ENCODE data around the gene ABCC11. TPM values are rescaled to one million over a fixed set of nuclear protein-coding genes. Genes with fewer than 3 reads are reported as not detected.
A peak's percentile ranks its signal among the peaks of the same experiment; 100 is the strongest.

ABCC11 gene
- total and polyA plus RNA-seq, 2 experiments from 2014 or later: 0.23 to 0.76 TPM

- Histone ChIP-seq H3K4me1 (ENCODE audit: insufficient read depth) (peaks cover 54% of the 10 kb centered on the region), H3K36me3 (ENCODE audit: low read depth) (no peaks in the 10 kb centered on the region), H3F3A (ENCODE audit: insufficient read depth) (peaks cover 35% of the 10 kb centered on the region), H3K9me2 (ENCODE audit: insufficient read depth) (no peaks in the 10 kb centered on the region), H3K4me3 (peak overlapping the region; percentile 28; the same call in 1 of the 2 replicates), H3K27me3 (replicated peaks; ENCODE audit: insufficient read depth) (no peaks in the 10 kb centered on the region), H3K9ac (peak overlapping the region; percentile 67), H3K27ac (peak overlapping the region; percentile 88), H3K9me3 (ENCODE audit: low read depth) (no peaks in the 10 kb centered on the region), H3K79me2 (ENCODE audit: insufficient read depth) (no peaks in the 10 kb centered on the region), H3K4me2 (ENCODE audit: unreplicated experiment) (peak overlapping the region; percentile 62), H2AFZ (no peak overlapping the region), H4K20me1 (ENCODE audit: insufficient read depth) (no peaks in the 10 kb centered on the region)
- peak; percentile 93 for DNase-seq
- in situ Hi-C loops (cut with MboI): no loop called here
- 57 to 60% methylated on average over 13 of the region's 13 CpGs for WGBS, 2 experiments (ENCODE audit: low coverage in 1 of 2, low lambda C conversion rate in 2 of 2, missing lambda C conversion rate in 2 of 2)
- no peak for TF ChIP-seq EZH2 (IDR thresholded peaks at IDR 0.05; ENCODE audit: insufficient read depth, poor library complexity, severe bottlenecking)
- 0 out of 2 replicates have a peak, but pooled peaks have one; percentile 16 for TF ChIP-seq EZH2phosphoT487 (IDR thresholded peaks at IDR 0.05; ENCODE audit: insufficient read depth, low read depth)
Observed at GRCh38 chr16:48126801-48127644, 120.3 kb downstream of the ABCC11 start.

DNA sequence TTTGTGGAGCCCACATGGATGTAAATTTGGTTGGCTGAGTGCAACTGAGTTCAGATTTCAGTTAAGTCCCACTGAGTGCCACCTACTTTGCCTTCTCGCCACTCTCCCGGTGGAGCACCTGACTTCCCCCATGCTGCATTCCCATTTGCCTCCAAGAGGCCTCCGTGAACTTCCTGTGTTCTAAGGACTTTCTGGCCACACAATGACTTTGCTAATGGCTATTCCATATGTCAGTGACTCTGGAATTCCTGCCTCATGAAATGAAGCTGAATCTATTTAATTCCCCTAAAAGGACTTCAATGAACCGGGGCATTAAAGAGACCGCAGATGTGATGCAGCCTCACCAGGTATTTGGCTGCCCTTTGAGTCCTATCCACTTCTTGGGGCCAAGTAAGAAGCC, 121.5 kb downstream of the ABCC11 start:
- H3K4me1 ChIP-seq (ENCODE audit: insufficient read depth): peaks cover 59% of the 10 kb centered on the region

DNA sequence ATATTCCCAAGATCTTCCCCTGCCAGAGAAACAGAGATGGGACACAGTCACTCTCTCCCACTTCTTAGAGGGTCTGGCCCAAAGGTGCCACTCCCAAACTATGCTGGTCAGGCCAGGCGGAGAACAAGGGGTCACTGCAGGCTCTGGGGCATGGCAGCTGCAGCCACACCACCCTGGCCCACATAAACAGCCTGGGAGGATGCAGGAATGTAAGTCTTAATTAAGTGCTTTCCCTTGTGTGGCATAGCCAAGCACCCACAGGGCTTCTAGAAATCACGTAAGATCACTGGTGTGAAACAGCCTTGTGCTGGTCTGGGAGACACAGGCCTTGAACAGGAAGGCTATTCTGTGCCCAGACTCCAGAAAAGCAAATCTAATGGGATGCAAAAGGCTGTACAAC, 123.1 kb downstream of the ABCC11 start:
- peaks cover 35% of the 10 kb centered on the region for H3F3A ChIP-seq (ENCODE audit: insufficient read depth)
- no peak for TF ChIP-seq EZH2phosphoT487 (IDR thresholded peaks at IDR 0.05; ENCODE audit: insufficient read depth, low read depth)
- no peak for TF ChIP-seq EZH2 (IDR thresholded peaks at IDR 0.05; ENCODE audit: insufficient read depth, poor library complexity, severe bottlenecking)
- H2AFZ ChIP-seq: no peak overlapping the region
- no peaks in the 10 kb centered on the region for H3K9me2 ChIP-seq (ENCODE audit: insufficient read depth)
- no peaks in the 10 kb centered on the region for H3K36me3 ChIP-seq (ENCODE audit: low read depth)
- no peak overlapping the region for H3K9ac ChIP-seq
- DNase-seq: no peak
- H3K9me3 ChIP-seq (ENCODE audit: low read depth): no peaks in the 10 kb centered on the region
- H4K20me1 ChIP-seq (ENCODE audit: insufficient read depth): no peaks in the 10 kb centered on the region
- no peaks in the 10 kb centered on the region for H3K79me2 ChIP-seq (ENCODE audit: insufficient read depth)
- H3K27ac ChIP-seq: peak overlapping the region; percentile 89; the same call in 1 of the 2 replicates
- no peak overlapping the region for H3K4me2 ChIP-seq (ENCODE audit: unreplicated experiment)
- no peak overlapping the region for H3K4me3 ChIP-seq
- WGBS, 2 experiments (ENCODE audit: low coverage in 1 of 2, low lambda C conversion rate in 2 of 2, missing lambda C conversion rate in 2 of 2): 95 to 100% methylated on average over 2 of the region's 2 CpGs
- in situ Hi-C loops (cut with MboI): no loop called here
- H3K4me1 ChIP-seq (ENCODE audit: insufficient read depth): peaks cover 59% of the 10 kb centered on the region
- H3K27me3 ChIP-seq (replicated peaks; ENCODE audit: insufficient read depth): no peaks in the 10 kb centered on the region

More for the DNA sequence above, 121.5 kb downstream of the ABCC11 start:
- no peaks in the 10 kb centered on the region for H3K9me3 ChIP-seq (ENCODE audit: low read depth)
- H3K9me2 ChIP-seq (ENCODE audit: insufficient read depth): no peaks in the 10 kb centered on the region
- peaks cover 35% of the 10 kb centered on the region for H3F3A ChIP-seq (ENCODE audit: insufficient read depth)
- no peaks in the 10 kb centered on the region for H3K27me3 ChIP-seq (replicated peaks; ENCODE audit: insufficient read depth)
- WGBS, 2 experiments (ENCODE audit: low coverage in 1 of 2, low lambda C conversion rate in 2 of 2, missing lambda C conversion rate in 2 of 2): 94 to 99% methylated on average over 5 of the region's 5 CpGs
- no peak overlapping the region for H3K4me3 ChIP-seq
- no peak overlapping the region for H3K4me2 ChIP-seq (ENCODE audit: unreplicated experiment)
- in situ Hi-C loops (cut with MboI): no loop called here
- H2AFZ ChIP-seq: no peak overlapping the region
- H4K20me1 ChIP-seq (ENCODE audit: insufficient read depth): no peaks in the 10 kb centered on the region
- no peak overlapping the region for H3K9ac ChIP-seq
- H3K36me3 ChIP-seq (ENCODE audit: low read depth): no peaks in the 10 kb centered on the region
- no peak for TF ChIP-seq EZH2phosphoT487 (IDR thresholded peaks at IDR 0.05; ENCODE audit: insufficient read depth, low read depth)
- H3K79me2 ChIP-seq (ENCODE audit: insufficient read depth): no peaks in the 10 kb centered on the region
- H3K27ac ChIP-seq: 0 out of 2 replicates have a peak overlapping the region, but pooled peaks have one; percentile 88
- DNase-seq: no peak

DNA sequence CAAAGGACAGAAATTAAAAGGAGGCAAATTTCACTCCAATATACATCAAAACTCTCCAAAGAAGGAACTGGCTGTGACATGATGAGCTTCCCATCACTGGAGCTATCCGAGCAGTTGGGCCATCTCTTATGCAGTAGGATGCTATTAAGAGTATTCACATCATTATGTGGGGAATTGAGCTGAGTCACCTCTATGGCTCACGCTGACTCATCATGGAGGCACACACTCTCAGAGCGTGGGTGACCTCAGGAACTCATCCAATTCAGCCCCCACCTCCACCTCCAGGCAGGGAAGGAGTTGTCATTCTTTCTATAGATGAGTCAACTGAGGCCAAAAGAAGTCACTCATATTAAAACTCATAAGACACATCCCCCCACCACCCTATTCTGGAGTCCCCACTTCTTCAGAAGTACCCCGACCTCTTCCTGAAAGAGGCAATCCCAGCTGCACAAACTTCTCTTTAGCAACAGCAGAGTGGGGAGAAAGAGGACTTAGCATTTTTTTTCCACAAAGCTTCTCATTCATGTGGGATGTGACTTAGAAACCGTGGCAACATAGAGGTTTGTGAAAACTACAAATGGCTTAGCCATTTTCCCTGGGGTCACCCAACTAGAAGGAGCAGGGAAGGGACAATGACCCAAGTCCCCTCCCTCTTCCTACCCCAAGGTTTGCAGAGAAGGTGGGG, 124.1 kb downstream of the ABCC11 start:
- Histone ChIP-seq H3K4me2 (ENCODE audit: unreplicated experiment) (peak overlapping the region; percentile 69), H2AFZ (peak overlapping the region; percentile 42; the same call in 1 of the 2 replicates), H3K9ac (peak overlapping the region; percentile 63), H3K27me3 (replicated peaks; ENCODE audit: insufficient read depth) (no peaks in the 10 kb centered on the region), H3F3A (ENCODE audit: insufficient read depth) (peaks cover 30% of the 10 kb centered on the region), H4K20me1 (ENCODE audit: insufficient read depth) (no peaks in the 10 kb centered on the region), H3K4me3 (peak overlapping the region; percentile 10; the same call in 1 of the 2 replicates), H3K9me2 (ENCODE audit: insufficient read depth) (no peaks in the 10 kb centered on the region), H3K4me1 (ENCODE audit: insufficient read depth) (peaks cover 52% of the 10 kb centered on the region), H3K9me3 (ENCODE audit: low read depth) (no peaks in the 10 kb centered on the region), H3K79me2 (ENCODE audit: insufficient read depth) (no peaks in the 10 kb centered on the region), H3K27ac (peak overlapping the region; percentile 89), H3K36me3 (ENCODE audit: low read depth) (no peaks in the 10 kb centered on the region)
- peak; percentile 100 for DNase-seq
- TF ChIP-seq EZH2phosphoT487 (IDR thresholded peaks at IDR 0.05; ENCODE audit: insufficient read depth, low read depth) (no peak), EZH2 (IDR thresholded peaks at IDR 0.05; ENCODE audit: insufficient read depth, poor library complexity, severe bottlenecking) (no peak)
- in situ Hi-C loops (cut with MboI): no loop called here
- 20 to 21% methylated on average over 5 of the region's 5 CpGs for WGBS, 2 experiments (ENCODE audit: low coverage in 1 of 2, low lambda C conversion rate in 2 of 2, missing lambda C conversion rate in 2 of 2)
